Mammary epithelial cell (primary cell): Measurements from ENCODE around the gene PDE2A.

ENCODE experiments used
- CTCF ChIP-seq, 2 donors: IDR thresholded peaks in 1 of 2; conservative IDR thresholded peaks in 1 of 2; 2 replicates each; pipeline ENCODE4 v1.5.1; 2011 to 2012; ENCODE audit warnings: inconsistent platforms in 2 of 2, low read length in 2 of 2, mild to moderate bottlenecking in 2 of 2, control low read depth in 1 of 2, low read depth in 1 of 2; ENCODE audit not compliant: insufficient read depth in 1 of 2; ENCODE audit errors: extremely low read depth in 1 of 2
- EZH2 ChIP-seq: IDR thresholded peaks from 2 replicates; pipeline ENCODE4 v1.6.1; 2012; ENCODE audit warnings: low read length, inconsistent platforms, borderline replicate concordance

- TF ChIP-seq CTCF (conservative IDR thresholded peaks at IDR 0.05 in 1 of 2, IDR thresholded peaks at IDR 0.05 in 1 of 2; ENCODE audit: extremely low read depth in 1 of 2, insufficient read depth in 1 of 2, low read depth in 1 of 2, low read length in 2 of 2) (no peak), EZH2 (no peak)
These were observed 53.1 kb downstream of the PDE2A start for GRCh38 chr11:72621008-72621610.
